HG03571 (cell line): Measurements from ENCODE around the gene PDHX.
"Not testable (repeated sequence)": the region's sequence is repeated elsewhere in the genome, so short reads cannot be mapped to it uniquely, and the experiment has no call there.

Source experiments
- ATAC-seq: cut with Tn5 transposase; IDR thresholded peaks from one replicate; pipeline ENCODE4 v1.9.1; 2021; ENCODE audit not compliant: unreplicated experiment

PDHX gene

DNA sequence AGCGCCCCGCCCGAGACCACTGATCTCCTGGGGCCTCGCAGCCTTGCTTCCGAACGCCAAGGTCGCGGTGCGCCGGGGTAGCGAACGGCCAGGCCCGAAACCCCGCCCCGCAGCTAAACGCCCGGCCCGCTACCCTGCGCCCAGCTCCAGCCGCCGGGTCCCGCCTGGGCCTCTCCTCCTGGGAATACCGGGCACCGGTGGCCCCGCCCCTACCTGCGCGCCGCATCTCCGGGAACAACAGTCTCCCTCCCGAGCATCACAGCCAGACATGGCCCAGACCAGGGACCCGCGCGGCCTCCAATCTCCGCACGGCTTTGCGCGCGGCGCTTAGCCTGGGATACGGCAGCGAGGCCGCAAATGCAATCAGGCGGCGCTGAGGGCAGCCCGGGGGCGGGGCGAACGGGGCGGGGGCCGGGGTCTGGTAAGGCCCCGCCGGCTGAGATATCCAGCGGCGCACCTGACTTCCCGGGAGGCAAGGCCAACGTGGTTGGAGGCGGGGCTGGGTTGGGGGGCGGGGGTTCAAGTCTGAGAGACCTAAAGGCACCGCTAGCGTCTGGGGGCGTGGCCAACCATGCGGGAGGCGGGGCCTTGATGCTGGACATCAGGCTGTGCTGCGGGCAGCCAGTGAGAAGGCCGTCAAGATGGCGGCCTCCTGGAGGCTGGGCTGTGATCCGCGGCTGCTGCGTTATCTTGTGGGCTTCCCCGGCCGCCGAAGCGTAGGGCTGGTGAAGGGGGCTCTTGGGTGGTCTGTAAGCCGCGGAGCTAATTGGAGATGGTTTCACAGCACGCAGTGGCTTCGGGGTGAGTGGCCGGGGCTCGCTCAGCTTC, at the start of gene PDHX, which contains the start of gene APIP:
Gene PDHX, plus strand, starts transcription at position 604 of the 828 bp plus-strand sequence. Its CDS starts 38 bp downstream, at position 642.
Gene APIP, minus strand, starts transcription at position 365 of the 828 bp plus-strand sequence. Its CDS starts 95 bp downstream, at position 270.
- ATAC-seq = peak; percentile 91

DNA sequence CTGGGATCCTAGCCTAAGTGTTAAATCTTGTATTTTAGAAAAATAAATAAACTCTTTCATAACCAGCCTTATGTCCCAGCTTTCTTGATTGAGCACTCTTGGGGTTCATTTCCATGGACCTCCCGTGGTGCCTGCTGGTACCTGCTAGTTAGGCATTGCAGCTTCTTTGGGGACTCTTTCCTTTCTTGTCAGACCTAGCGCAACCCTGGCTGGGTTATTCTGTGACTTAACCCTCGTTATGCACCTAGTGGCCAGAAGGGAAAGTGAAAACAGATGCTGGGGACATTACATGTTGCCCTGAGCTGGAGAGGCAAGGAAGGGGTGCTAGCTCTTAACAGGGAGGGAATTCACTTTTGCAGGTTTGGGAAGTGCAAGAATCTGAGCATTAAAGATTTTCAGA, 47.0 kb upstream of the PDHX start:
- ATAC-seq = no peak

DNA sequence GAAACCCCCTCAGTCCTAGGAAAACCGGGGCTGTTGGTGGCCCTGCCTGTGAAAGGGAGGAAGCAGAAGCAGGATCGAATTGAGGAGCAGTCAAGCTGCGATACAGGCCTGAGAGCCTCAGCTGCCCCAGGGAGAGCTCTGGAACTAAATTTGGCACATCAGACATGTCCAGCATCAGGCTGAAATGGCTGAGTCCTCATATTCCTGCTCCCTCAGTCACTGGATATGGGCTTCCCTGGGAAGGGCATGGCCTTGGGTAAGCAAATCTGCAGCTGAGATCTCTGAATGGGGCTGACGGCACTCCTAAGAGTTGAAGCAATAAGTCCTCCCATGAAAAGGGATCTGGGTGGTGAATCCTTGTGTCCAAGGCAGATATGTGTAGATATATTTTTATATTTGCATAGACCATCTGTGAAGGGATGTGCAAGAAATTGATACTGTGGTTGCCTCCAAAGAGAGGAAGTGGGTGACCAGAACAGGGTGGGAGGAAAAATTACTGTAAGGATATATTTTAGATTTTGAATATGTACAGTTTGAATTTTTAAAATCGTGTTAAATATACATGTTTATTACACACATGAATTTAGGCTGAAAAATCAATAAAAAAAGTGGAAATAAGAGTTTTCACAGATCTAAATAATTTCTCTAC, 45.7 kb upstream of the PDHX start:
- ATAC-seq = no peak

DNA sequence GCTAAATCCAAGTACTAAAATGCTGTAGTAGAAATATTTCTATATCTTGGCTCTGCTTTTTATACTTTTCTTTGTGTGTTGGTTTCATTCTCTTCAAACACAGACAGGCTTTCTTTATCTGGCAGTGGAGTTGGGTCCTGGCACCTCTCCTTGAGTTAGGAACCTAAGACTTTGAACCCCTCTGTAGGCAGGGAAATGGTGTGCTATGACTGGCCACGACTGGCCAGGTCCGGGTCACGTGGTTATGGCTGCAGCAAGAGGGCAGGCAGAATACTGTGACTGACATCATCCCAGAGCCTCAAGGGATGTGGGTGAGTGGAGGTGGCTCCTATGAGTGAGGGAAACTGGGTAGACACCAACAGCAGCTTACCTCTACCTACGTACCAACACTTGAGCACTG, 42.2 kb upstream of the PDHX start:
- ATAC-seq = no peak

DNA sequence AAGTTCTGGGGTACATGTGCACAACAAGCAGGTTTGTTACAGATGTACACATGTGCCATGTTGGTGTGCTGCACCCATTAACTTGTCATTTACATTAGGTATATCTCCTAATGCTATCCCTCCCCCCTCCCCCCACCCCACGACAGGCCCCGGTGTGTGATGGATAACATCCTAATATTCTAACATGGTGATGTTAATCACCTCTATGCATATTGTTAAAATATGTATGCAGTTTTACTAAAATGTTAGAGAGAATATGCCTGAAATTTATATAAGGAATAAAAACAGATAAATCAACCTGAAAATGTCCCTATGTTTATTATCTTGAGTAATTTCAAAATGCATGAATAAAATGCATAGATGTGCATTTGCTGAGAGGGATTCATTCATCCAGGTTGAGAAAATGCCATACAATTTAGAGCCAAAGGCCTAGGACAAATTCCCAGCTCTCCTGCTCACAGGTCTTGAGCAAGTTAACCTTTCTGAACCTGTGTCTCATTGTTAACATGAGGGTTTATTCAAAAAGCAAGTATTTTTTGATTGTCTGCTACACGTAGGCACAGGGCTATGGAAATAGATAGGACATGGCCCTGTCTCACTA, 38.9 kb upstream of the PDHX start:
- no peak for ATAC-seq

DNA sequence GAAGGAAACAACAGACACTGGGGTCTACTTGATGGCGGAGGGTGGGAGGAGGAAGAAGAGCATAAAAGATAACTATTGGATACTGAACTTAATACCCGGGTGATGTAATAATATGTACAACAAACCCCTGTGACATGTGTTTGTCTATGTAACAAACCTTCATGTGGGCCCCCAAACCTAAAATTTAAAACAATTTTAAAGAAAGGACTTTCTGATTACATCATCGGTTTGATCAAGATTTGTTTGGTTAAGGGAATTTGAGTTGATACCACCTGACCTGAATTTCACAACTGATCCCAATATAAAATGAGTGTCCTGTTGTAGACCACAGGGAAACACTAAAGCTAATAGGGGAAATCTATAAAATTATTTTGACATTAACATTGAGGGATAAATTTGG, 34.5 kb upstream of the PDHX start:
- no peak for ATAC-seq

DNA sequence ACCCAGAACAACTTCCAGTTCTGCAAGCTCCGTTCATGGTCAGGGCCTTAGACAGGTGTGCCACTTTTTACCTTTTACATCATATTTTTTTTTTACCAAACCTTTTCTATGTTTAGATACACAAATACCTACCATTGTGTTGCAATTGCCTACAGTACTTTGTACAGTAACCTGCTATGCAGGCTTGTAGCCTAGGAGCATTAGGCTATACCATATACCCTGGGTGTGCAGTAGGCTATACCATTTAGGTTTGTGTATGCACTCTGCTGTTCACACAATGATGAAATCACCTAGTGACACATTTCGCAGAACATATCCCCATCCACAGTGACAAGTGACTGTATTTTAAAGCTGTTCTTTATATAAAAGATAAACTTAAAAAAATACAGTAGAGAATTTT, 29.8 kb upstream of the PDHX start:
- no peak for ATAC-seq

DNA sequence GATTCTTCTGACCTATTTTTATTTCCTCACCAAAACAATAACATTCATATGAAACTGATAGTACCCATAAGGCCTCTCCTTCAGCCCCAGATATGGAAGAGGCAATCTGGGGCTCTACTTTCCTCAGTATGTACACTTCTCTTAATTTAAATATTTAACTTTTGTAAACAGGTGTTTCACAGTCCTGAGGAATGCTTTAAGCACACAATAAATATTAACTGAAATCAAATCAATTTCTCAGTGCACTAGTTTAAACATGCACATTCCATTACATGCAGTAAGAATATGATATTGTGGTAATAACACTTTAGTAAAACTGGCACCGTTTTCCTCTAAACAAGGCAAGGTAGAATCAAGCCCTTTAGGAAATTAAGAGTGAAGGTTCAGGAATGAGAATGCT, 29.2 kb upstream of the PDHX start:
- ATAC-seq = no peak

DNA sequence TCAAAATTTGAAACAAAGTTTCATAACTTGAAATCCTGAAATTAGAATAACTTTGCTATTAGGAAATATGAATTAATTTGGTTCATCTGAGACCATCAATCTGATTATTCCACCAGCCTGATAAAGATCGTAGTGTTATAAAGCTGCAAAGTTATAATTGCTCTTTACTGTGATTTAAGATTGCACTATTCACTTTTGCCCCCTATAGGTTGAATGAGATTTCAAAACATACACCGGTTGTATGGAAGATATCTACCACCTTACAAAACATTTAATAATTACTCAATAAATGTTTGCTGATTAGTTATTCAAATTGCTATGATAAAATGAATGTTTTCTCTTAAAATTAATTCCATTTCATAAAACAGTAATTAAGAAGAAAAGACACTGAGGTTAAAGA, 26.3 kb upstream of the PDHX start:
- ATAC-seq = no peak

DNA sequence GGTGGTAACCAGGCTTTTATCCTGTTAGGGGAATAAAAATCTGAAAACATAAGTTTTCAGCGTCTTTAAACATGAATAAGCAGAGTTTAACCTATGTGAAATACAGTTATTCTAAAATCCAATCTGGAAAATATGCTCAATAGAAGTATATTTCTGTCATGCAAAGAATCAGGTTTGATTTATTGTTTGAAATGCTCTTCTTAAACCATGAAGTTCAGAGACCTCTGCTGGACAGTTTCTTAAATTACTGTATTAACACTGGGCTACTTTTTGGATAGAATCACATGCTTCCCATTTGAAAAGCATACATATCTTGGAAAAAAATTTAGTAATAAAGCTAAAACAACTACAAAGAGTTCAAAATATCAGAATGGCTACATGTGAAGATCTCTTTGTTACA, 25.6 kb upstream of the PDHX start:
- no peak for ATAC-seq

DNA sequence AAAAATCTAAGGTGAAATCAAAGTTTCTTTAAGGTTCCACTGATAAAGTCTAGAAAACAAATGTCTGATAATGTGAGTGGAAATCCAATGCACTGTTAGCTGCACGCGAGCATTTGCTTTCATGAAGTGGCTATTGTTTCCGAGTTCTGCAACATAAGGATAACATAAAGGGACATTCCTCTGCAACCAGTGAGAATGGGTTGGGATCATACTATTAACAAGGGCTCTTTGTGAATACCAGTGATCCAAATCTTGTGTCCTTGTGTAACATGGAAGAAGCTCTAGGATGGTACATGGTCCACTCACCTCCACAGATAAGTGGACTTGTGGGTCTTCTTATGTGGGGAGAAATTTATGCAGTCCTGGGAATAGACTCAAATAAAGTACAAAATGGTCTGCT, 24.8 kb upstream of the PDHX start:
- ATAC-seq = no peak

DNA sequence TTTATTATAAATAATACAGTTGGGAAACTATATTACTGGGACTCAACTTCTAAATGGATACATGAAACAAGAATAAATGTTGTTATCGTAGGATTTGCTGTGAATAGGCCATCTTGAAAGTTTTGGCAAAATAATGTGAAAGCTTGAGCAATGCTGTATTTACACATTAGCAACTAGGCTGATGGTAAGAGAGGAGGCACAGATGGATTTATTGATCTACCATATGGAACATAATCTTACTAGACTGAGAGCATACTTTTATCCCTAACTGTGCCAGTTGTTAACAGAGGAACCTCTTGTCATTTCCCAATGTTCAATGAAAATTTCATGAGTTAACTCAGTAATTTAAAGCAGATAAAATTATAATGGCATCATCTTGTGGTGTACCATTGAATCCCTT, 23.0 kb upstream of the PDHX start:
- ATAC-seq = no peak

DNA sequence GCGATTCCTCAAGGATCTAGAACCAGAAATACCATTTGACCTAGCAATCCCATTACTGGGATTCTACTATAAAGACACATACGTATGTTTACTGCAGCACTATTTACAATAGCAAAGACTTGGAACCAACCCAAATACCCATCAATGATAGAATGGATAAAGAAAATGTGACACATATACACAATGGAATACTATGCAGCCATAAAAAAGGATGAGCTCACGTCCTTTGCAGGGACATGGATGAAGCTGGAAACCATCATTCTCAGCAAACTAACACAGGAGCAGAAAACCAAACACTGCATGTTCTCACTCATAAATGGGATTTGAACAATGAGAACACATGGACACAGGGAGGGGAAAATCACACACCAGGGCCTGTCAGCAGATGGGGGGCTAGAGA, 20.2 kb upstream of the PDHX start:
- ATAC-seq = not testable (repeated sequence)

DNA sequence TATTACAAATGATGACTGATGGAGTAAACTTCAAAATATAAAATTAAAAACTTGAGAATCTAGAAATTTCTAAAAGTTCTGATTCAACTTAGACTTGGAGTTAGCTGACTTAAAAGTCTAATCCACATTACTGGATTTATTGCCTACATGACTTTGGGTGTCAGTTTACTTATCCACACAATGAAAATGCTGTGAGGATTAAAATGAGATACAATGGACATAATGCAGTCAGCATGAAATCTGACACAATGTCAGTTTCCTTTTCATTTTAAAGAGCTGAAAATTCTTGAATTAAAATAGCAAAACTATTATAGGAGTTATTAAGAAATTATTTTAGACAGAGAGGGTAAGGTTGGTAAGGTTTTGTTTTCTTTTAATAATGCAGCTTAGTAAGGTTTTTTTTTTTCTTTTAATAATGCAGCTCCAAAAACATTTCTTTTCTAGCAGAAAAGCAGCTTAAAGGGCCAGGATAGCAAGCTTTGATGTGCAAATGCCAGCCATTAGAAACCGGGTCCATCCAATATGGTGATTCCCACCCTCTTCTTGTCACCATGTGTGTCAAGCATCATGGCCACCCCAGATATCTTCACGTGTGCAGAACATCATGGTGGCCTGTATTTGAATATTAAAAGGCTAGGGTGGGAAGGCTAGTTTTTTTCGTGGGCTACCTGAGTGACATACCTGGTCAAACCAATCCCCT, 19.1 kb upstream of the PDHX start:
- ATAC-seq = no peak

DNA sequence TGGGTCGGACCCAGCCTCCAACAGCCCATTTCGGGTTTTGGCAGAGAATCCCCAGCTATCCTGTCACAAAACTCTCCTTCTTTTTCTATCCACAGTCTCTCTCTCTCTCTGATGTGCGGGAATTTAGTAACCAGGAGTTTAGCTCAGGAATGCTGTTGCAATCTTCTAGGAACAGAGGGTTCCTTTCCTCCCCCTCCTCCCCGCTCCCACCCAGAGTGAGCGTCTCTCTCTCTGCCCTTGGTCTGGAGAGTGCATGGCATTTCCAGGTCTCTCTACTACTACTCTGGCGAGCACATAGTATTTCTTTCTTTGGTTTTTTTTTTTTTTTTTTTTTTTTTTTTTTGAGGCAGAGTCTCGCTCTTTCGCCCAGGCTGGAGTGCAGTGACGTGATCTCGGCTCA, 17.9 kb upstream of the PDHX start:
- no peak for ATAC-seq

DNA sequence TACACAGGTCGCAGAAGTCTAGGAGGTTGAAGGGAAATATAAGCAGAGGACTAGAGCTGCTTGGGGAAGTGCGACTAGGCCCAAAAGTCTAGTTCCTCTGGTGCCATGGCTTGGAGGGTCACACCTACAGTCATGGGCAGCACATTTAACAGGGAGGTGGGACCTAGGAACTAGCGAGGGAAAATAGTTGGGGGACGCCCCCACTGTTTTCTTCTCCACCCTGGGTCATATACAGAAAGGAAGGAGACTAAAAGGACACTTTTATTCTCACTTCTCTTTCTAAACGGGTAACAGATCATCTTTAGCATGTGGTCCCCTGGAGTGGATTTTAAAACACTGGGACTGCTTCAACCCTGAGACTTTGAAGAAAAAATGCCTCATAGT, 16.8 kb upstream of the PDHX start:
- ATAC-seq = no peak

DNA sequence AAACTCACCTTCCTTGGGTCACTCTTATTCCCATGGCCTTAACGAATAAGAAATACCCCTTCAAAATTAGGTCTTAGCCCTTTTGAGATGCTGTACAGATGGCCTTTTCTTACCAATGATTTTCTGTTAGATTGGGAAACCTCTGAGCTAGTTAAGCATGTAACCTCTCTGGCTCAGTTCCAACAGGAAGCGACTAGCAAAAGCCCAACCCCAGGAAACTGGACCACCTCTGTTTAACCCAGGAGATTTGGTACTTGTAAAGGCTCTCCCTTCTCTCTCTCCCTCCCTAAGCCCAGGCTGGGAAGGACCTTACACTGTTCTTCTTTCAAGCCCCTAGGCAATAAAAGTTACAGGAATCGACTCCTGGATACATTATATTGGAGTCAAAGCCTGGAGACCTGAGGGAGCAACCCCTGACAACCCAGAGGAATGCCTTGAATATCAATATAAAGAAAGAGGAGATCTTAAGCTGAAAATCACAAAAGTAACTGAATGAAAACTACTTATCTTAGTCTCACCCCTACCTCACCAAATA, 11.9 kb upstream of the PDHX start:
- no peak for ATAC-seq

DNA sequence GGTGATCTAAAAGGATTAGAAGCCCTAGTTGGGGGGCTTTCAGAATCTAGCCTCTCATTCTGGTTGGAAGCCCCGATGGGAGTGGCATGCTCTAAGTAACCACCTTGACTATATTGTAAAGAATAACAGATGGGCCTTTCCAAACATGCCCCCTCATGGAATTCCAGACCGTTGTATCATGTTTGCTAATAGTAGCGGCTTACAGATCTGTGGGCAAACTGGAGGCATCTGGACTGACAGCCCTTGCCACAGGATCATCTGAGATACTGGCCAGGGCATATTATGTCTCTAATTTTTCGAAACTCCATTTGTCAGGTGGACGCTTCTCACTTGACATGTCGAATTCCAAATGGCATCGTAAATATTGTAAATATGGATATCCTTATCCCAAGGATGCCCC, 10.8 kb upstream of the PDHX start:
- ATAC-seq = no peak

DNA sequence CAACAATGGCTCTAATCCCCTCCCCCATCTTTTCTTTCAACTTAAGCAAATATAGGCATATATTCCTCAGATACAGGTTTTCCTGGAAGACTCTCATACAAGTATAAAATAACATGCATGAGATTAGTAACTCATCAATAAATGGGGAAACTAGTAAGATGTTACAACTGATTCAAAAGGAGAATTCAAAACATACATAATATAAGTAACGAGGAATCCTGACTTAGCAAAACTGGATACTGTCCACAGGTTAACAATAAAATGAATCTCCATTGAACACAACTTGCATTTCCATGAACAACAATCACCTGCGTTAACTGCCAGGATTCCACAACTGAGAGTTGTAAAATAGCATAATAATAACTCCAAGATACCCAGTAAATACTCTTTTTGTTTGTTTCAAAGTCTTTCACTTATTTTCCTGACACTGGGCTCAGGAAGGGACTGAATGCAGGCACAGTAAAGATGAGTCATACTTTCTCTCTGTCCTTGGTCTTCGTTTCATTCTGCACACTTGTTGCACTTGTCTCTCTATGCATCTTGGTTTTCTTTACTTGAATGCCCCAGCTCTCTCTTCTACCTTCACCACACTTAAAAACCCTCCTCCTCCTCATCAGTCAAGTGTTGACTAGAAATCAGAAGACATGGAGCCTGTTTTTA, 8.4 kb upstream of the PDHX start:
- no peak for ATAC-seq

DNA sequence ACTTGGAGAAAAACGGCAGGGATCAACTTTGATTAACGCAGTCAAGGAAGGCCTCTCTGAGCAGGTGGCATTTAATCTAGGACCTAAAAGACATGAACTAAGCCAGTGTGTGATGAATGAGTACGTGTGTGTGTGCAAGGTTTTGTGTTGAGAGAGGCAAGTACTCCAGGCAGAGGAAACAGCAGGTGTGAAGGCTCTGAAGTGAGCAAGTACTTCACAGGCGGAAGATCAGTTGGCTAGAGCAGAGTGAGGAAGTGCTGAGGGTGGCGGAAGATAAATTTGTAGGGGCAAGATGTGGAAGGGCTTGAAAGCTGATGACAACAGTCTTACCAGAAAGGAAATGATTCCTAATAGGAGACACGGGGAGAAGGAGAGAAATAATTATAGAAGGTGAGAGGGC, 7.0 kb upstream of the PDHX start:
- ATAC-seq = no peak

DNA sequence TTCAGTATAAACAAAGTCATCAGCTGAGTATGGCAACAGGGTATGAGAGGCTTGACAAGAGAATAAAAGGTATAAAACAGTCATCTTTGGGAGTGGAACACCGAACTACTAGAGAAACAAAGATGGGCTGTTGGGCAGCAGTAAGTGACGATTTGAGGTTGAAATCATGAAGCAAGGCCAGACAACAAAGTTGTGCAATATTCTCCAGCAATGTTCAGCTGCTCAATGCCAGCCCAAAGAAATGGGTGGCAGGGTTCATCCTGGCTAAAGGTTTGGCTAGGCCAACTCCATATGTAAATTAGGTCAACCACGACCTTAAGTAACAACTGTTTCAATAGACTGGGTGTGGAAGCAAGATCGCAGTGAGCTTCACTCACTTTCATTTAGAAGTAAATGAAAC, 6.5 kb upstream of the PDHX start:
- no peak for ATAC-seq
